NCI-H82 treated with DMSO at 0.1 percent for 48 hours (cell line): ENCODE data around the gene FAM107B.
"Not testable (repeated sequence)": the region's sequence is repeated elsewhere in the genome, so short reads cannot be mapped to it uniquely, and the experiment has no call there.

Experiments
- DNase-seq: peaks from one replicate; lab custom pipeline; 2025; ENCODE audit not compliant: unreplicated experiment; lab: John Stamatoyannopoulos, UW

The FAM107B gene

DNA sequence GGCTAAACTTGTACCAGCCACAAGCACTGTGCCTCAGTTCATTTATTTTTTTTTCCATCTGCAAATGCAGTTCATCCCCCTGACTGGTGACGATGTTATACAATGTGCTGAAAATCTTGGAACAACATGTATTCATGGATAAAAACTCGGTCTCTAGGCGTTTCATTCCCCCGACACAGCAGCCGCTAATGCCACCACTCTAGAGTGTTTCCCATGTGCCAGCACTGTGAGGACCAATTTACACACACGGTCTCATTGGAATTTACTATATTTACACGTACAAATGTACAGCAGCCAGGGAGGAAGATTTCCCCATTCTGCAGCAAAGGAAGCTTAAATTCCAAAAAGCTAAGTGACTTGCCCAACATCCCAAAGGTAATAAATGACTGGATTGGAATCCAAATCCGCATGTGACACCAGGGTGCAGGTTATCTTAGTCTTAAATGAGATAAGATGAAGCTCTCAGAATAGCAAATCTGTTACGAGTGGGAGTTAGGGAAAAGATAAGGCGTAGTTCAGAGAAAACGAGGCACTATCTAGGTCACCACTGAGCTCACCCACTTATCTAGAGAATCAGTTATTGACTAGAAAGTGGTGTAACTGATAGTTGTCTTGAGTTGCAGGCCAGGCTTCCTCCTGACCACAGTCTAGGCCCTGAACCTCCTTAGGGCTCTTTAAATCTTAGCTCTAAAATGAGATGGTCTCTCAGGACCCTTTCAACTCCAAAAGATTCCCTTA is 36.7 kb downstream of the FAM107B start:
- no peak for DNase-seq

DNA sequence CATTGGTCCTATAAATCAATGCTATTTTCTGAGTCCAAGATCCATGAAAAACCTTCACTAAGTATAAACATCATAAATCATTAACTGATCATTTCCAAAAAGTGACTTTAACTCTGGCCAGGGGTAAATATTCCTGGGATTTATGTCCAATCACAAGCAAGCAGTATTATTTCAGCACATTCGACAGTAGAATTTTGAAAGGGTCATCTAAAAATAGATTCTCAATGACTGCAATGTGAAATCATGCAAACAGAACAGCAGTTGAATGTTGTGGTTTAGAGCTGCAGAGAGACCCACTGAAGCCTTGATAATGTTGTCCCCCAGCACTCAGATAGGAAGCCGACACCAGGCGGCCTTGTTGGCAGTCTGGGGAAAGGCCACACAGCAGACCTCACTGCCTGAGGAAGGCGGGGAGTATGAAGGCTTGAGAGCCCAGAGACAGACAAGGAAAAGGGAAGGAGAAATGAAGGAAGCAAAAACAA is 38.1 kb downstream of the FAM107B start:
- no peak for DNase-seq

DNA sequence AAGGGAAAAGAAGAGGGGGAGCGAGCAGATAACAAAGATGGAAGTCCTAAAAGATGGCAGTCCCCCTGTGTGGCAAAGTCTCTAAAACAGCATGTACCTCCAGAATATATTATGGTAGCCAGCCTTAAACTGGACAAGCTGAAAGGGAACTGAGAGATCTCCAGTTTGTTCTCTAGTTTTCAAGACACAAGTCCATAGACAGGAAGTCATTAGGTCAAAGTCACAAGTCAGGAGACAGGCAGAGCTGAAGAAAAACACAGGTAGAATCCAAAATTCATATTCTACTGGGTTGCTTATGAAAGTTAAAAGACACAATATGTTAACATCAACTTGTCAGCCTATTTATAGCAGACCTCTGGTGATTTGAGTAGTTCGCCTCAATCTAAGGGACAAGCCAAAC is 38.7 kb downstream of the FAM107B start:
- no peak for DNase-seq

DNA sequence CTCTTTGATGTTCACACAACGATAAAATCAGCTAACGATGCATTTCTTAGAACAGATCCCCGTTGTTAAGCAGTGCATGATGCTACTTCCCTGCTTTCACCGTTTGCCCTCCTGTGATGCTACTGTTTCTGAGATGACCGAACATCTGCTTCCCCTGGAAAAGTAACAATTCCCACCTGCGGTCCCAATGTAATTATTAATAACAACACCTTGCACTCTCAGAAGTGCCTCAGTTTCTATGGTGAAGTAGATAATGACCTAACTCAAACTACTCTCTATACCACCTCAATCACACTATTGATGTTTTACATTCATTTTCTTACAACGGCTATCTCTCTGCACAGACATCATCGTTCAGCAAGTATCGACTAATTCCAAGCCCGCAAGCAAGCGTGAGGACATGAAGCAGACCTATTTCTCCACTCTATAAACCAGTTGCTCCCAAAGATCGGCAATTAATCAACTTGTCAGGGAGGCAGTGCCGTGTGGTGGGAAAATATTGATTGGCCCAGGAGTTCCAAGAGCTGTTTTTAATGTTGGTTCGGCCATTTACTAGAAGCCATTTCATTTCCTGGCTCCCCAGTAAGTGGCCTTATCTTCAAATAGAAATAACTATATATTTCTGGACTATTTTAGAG is 42.7 kb downstream of the FAM107B start:
- no peak for DNase-seq

DNA sequence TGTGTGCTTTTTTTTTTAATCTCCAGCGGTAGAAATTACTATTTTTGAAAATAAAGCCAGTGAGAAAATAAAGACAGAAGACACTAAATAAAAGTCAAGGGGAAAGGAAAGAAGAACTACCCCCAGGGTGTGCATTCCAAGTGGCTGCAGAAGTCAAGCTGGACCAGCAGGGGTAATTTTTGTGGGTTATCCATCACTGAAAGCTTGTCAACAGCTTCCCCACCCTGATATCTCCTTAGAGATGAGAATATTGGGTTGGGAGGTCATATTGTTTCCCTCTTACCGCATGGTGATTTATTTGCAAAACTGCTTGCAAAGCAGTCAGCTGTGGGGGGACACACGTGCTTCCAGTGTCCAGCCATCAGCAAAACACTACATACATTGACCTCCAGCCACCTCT is 46.4 kb downstream of the FAM107B start:
- DNase-seq: no peak

DNA sequence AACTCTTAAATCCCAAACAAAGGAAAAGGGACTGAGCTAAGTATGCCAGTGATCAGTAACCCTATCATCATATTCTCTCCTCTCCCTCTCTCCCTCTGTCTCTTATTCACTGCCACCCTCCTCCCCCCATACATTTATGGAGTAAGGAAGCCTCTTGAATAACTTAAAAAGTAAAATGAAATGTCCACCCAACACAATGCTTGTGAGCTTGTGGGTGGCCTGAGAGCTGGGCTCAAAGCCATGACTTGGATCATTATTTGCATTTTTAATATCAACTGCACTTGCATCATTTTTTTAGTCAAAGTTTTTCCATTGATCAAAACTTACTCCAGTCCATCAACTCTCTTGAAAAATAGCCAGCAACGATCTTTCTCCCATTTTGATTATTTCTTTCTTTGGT is 46.8 kb downstream of the FAM107B start:
- no peak for DNase-seq

DNA sequence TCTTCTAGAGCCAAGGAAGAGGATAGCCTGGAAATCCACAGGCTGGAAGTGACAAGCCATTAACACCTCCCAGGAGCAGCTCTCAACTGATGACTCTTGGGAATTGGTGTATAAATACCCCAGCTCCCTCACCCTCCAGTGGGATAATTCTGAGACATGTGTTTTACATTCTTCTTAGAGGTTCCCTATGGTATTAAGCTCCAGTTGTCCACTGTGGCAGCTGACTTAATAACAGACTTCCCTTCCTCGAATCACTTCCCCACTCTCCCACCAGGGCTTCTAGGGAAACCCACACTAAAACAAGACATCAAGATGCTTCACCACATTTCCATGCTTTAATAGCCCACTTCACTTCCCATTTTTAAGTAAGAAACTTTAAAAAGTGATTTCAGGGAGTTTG is 47.2 kb downstream of the FAM107B start:
- DNase-seq: no peak

DNA sequence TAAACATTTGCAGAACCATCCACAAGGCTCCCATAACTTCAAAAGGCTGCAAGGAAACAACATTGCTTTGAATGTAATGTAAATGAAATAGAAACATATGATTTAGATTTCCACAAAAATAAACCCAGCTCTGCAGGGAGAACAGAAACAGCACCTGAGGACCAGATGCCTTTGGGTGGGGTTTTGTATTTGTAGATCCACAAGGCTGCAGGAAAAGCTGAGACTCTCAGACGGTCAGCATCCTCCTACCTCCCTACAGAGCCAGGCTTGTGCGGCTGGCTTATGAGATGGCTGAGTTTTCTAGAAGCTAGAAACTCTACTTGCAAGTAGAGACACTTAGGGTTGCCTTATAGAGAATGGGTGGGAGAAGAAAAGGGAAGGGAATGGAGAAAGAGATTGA is 49.8 kb downstream of the FAM107B start:
- no peak for DNase-seq

DNA sequence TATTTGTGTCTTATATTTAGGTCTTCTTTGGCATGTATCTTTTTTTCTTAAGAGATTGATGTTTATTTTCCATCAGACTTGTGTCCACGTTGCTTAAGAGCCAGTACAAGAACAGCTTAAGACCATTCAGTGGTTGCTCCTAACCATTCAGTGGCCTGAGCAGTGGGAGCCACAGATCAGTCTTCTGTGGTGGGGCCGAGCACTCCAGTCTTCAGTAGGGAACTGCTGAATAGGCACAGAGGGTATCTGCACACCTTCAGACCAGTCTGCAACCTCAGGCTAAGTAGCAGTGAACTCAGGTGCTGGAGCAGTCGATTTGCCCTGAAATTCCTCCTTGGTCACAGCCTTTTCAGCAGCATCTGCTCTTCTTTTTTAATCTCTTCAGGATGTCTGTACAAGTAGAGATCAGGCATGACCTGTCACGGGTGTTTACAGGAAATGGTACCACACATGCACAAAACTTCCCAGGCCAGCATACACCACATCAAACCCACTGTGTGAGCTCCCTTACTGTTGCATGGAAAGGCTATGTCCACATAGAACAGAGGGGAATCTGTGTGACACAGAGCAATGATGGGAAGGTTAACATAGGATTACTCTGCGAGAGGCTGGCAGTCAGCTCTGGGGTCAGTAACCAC is 51.5 kb downstream of the FAM107B start:
- DNase-seq: no peak

DNA sequence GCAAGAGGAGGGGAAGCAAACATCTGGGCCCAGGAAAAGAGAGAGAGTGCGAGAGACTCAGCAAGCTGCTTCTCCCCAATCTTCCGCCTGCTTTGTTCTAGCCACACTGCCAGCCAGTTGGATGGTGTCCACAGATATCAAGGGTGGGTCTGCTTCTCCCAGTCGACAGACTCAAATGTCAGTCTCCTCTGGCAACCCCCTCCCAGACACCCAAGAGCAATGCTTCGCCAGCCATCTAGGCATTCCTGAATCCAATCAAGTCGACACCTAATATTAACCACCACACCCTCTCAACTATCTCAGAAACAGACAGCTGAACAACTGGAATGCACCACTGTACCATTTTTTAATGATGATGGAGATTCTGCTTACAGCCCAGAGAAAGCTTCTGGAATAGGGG is 57.1 kb downstream of the FAM107B start:
- DNase-seq: no peak

DNA sequence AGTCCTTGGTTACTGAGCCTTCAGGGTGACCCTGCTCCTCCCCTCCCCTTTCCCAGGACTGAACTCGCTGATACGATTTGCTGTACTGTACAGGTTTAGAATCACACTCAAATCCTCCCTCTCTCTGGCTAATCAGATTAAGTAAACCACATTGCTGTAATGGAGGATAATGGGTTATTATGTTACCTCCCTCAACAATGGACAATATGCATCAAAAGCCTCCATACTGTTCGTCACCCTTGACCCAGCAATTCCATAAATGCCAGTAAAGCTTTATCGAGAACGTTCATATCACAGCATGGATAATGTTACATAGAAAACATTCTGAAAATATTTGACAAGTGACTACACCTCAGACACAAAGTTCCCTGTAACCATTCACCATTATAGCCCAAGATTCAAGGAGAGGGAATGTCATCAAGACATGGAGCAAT is 61.7 kb downstream of the FAM107B start:
- peak; percentile 93 for DNase-seq

DNA sequence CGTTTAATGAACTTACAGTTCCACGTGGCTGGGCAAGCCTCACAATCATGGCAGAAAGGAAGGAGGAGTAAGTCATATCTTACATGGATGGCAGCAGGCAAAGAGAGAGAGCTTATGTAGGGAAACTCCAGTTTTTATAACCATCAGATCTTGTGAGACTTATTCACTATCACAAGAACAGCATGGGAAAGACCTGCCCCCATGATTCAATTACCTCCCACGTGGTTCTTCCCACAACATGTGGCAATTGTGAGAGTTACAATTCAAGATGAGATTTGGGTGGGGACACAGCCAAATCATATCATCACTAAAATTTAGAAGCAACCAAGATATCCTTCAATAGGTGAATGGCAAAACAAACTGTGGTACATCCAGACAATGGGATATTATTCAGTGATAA is 65.4 kb downstream of the FAM107B start:
- not testable (repeated sequence) for DNase-seq

DNA sequence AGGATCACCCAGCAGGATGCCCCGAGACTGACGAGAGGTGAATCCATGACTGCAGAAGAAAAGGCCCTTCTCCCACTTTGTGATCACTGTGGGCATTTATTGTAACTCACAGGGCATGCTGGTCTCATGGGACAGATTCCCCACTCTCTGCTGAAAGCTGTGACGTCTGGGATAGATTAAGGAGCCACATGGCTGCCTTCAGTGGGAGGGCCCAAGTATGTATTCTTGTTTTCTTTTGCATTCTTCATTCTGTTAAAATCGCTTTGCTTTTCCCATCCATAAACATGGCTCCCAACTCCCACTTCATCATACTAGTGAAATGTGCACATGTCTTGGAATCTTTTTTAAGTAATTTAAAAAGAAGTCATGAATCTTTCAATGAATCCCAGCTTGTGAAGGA is 67.2 kb downstream of the FAM107B start:
- no peak for DNase-seq

DNA sequence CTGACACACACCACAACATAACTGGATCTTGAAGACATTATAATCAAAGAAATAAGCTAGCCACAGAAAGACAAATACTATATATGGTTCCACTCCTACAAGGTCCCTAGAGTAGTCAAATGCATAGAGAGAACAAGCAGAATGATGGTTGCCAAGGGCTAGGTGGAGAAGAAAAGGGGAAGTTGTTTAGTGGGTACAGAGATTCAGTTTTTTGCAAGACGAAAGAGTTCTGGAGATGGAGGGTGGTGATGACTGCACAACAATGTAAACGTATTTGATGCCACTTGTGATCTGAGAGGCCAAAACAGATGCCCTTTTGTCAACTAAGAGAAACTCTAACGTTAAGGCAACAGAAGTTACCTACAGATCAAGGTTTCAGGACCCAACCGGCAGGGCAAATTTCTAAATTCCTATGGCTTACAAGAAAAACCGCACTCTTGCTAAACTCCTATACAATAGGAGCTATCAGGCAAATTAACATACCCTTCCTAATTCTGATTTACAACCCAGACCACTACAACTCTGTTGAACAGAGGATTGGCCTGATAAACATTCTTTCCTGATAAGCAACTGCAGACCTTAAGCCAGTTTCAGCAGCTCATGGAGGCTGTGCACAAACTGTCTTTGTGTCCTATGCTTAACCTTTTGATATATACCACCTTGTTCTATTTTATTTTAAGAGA is 69.0 kb downstream of the FAM107B start:
- DNase-seq: no peak

DNA sequence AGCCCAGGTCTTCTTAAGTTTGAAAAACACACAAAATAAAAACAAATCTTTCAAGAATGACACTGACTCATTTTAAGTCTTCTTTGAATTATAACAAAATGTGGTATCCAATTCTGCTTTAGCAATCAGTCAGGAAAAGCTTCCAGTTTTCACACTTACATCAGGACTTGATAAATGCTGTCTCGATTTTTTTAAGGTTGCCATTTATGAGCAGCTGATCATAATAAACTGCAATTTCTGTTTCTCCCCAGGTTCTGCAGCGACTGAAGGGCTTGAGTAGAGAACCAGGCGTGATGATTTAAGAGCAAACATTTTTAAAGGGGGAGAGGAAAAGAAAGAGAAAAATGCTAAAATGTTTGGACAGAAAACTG is 71.1 kb downstream of the FAM107B start:
- DNase-seq: no peak

DNA sequence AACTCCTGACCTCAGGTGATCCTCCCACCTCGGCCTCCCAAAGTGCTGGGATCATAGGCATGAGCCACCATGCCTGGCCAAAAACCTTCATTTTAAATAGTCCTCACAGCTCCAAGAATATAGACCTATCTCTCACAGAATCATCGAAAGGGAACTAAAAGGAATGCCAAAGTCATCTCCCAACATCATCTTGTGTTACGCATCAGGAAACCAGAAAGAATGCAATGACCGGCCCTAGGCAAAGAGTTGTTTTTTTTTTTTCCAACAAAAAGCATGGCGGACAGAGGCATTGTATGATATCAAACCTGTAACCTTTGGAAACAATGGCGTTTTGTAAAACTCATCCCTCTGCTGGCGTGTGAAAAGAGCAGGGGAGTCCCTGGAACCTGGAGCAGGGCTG is 73.2 kb downstream of the FAM107B start:
- DNase-seq: no peak

DNA sequence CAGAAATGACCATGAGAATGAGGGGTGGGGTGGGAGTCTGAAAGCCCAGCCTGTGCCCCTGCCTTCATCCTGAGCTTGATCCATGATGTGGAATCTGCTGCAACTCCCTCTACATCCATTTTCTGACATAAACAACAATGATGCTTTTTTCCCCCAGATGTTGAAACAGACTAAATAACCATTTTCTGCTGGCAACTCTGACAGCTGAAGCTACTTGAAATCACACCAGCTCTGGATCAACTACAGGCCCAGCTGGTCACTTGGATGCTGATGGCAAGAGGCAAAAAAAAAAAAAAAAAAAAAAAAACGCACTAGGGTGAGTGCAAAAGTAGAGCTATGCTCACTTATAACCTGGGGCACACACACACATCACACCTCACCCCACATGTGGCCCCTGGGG is 74.2 kb downstream of the FAM107B start:
- DNase-seq: no peak

DNA sequence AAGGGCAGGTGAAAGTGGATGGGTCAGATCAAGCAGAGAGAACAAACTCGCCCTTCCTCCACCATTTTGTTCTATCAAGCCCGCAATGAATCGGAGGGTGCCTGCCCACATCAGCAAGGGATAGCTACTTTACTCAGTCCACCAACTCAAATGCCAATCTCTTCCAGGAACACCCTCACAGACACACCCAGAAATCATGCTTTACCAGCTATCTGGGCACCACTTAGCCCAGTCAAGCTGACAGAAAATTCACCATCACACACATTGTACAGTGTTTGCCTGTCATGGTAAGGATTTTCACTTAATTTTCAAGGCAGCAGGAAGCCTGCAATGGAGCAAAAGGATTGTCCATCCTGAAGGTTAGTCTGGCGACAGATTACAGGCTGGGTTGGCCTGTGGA is 75.2 kb downstream of the FAM107B start:
- no peak for DNase-seq

DNA sequence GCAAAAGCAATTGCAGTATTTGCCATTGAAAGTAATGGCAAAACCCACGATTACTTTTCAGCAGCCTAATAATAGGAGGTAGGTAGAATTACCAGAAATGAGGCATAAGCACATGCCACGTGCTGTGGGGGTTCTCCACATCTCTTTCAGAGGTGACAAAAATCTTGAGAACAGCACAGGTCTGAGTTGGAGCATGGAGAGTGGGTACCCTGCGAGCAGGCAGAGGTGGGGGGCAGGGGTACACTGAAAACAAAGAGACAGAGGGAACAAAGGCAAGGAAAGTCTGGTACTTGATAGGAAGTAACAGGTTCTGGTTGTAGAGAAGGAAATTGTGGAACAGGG is 75.9 kb downstream of the FAM107B start:
- DNase-seq: no peak

DNA sequence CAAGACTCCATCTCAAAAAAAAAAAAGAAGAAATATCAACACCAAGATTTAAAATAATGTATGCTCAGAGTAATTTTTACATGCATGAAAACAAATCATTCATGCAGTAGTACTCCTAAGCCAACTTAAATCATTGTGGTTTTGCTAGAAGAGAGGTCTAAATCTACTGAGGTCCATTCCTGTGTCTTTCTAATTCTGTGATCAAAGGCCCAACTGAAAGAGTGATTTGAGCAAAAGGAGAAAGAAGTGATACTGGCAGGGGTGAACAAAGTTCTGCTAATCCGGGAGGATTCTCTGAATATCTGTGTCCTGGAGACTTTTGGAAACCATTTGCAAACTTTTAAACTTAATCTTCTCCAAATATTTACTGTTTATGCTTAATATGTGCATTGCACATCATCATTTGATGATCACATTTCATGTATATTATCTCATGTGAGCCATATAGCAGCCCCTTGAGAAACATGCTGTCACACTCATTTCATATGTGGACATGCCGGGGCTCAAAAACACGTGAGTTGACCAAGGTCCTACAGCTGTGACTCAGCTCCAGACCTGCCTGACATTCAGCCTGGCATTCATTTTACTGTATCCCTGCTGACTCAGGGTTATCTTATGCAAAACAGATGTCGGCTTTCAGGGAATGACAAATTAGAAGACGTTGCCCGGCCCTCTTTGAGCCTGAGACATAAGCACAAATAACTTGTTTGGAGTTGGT is 76.4 kb downstream of the FAM107B start:
- DNase-seq: no peak

DNA sequence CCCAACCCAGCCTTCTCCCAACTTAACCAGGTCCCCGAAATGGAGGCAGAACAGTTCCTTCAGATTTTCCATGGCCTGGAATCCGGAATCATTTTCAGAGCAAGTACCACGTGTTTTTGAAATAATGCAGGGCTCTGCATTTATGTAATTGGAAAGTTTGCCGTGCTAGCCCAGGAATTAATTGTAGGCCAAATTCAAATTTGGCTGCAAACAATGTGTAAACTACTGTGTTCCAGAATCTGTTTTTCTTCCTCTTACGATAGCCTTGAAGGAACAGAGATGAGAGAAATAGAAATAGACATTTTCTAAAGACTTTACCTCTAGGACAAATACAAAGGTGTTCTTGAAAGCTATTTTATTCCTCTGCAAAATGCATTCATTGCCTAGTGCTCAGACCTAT is 77.4 kb downstream of the FAM107B start:
- no peak for DNase-seq
